AG04449 (cell line): ENCODE data around the gene MYO18A.
A peak's percentile ranks its signal among the peaks of the same experiment; 100 is the strongest.

Experiments used
- CTCF ChIA-PET: fragments of 350-600 bp; formaldehyde crosslinking; extraction: SDS; loops from one replicate; lab custom pipeline; 2021; ENCODE audit warnings: antibody characterized with exemption; lab: Yijun Ruan, JAX
- POLR2A ChIA-PET: fragments of 400-600, 350-600 bp; formaldehyde crosslinking; extraction: SDS; loops from one replicate; lab custom pipeline; 2020; ENCODE audit warnings: antibody characterized with exemption, inconsistent platforms; lab: Yijun Ruan, JAX
- DNase-seq: peaks from one replicate; pipeline ENCODE4 v3.0.0-alpha.2; 2010; ENCODE audit warnings: low read depth, low spot score
- H3K4me3 ChIP-seq: 2 replicates; pipeline ENCODE4 v1.5.1; 2011; ENCODE audit warnings: low read depth, mild to moderate bottlenecking, control low read depth, low read length
- CTCF ChIP-seq: IDR thresholded peaks from one replicate; pipeline ENCODE4 v1.5.1; 2011; ENCODE audit warnings: mild to moderate bottlenecking, moderate library complexity, low read length, control low read depth, inconsistent platforms; ENCODE audit not compliant: insufficient read depth; ENCODE audit errors: missing control alignments

The MYO18A gene

GRCh38 chr17:29124135-29124924 lies 55.9 kb downstream of the MYO18A start:
- DNase-seq = no peak
- ChIA-PET POLR2A (interaction anchor here (0.7 to 1.7 kb wide), 6 partner anchors 9 to 56 kb away, joined by 3 to 5 read pairs (median 4); partner anchors contain the start of gene MYO18A), CTCF (interaction anchor here (0.6 to 20.8 kb wide), 45 partner anchors 8 to 969 kb away, joined by 3 to 411 read pairs (median 5); partner anchors contain the start of genes MYO18A and TLCD1)
- TF ChIP-seq CTCF = peak; percentile 72
- no peak overlapping the region for H3K4me3 ChIP-seq

GRCh38 chr17:29123111-29123510 lies 57.1 kb downstream of the MYO18A start:
- no peak for DNase-seq
- no peak overlapping the region for H3K4me3 ChIP-seq
- POLR2A ChIA-PET = interaction anchor here (1.7 kb wide), 1 partner anchor 14 kb away, joined by 4 read pairs; no protein-coding TSS in a partner anchor
- CTCF ChIA-PET = interaction anchor here (1.3 to 20.8 kb wide), 11 partner anchors 9 to 970 kb away, joined by 3 to 411 read pairs (median 33); partner anchors contain the start of gene MYO18A
- no peak for TF ChIP-seq CTCF

GRCh38 chr17:29121442-29121841 lies 58.8 kb downstream of the MYO18A start:
- no peak for TF ChIP-seq CTCF
- H3K4me3 ChIP-seq = no peak overlapping the region
- ChIA-PET POLR2A (no interaction called here), CTCF (interaction anchor here (4.2 to 20.8 kb wide), 5 partner anchors 4 to 165 kb away, joined by 48 to 1065 read pairs (median 411); partner anchors contain the start of gene PHF12)
- DNase-seq = no peak

GRCh38 chr17:29120433-29120832 lies 59.8 kb downstream of the MYO18A start:
- POLR2A ChIA-PET = no interaction called here
- no peak for DNase-seq
- H3K4me3 ChIP-seq = no peak overlapping the region
- CTCF ChIA-PET = interaction anchor here (1.1 to 20.8 kb wide), 10 partner anchors 5 to 393 kb away, joined by 3 to 1065 read pairs (median 58); partner anchors contain the start of gene PHF12
- no peak for TF ChIP-seq CTCF

- no peak overlapping the region for H3K4me3 ChIP-seq
- ChIA-PET CTCF (interaction anchor here (1.0 to 20.8 kb wide), 12 partner anchors 6 to 451 kb away, joined by 3 to 1065 read pairs (median 28); partner anchors contain the start of genes MYO18A and PHF12), POLR2A (interaction anchor here (0.6 to 0.7 kb wide), 2 partner anchors 83 to 210 kb away, joined by 3 to 4 read pairs; no protein-coding TSS in a partner anchor)
- no peak for DNase-seq
- no peak for TF ChIP-seq CTCF
Observed at GRCh38 chr17:29119265-29119664, 60.9 kb downstream of the MYO18A start.
